ENCODE results near the gene PAH.

PAH gene

GRCh38 chr12:102902093-102902492 lies 15.0 kb downstream of the PAH start:
- no peak overlapping the region for H4K8ac ChIP-seq (ENCODE audit: low read depth, low read length)
- H2BK12ac ChIP-seq (ENCODE audit: low read length): no peak overlapping the region
- H3K4me3 ChIP-seq (ENCODE audit: low read length in 2 of 2): no peak overlapping the region
- no peak overlapping the region for H3K4ac ChIP-seq (ENCODE audit: low read length)
- no peak overlapping the region for H2BK120ac ChIP-seq (ENCODE audit: low read depth, low read length)
- no peak overlapping the region for H2AK5ac ChIP-seq (ENCODE audit: low read depth, low read length)
- H3K23ac ChIP-seq (ENCODE audit: low read depth, low read length, poor library complexity): no peak overlapping the region
- H2BK15ac ChIP-seq (ENCODE audit: low read length): no peak overlapping the region
- H3K79me1 ChIP-seq (ENCODE audit: low read depth, low read length): no peaks in the 10 kb centered on the region
- DNase-seq (ENCODE audit: low spot score): no peak
- H3K4me2 ChIP-seq (ENCODE audit: insufficient read depth, low read length, poor library complexity, severe bottlenecking): no peak overlapping the region
- no peak overlapping the region for H3K14ac ChIP-seq (ENCODE audit: low read length)
- H3K9me3 ChIP-seq (replicated peaks in 1 of 2; ENCODE audit: control insufficient read depth in 2 of 2, insufficient read depth in 1 of 2, low read depth in 1 of 2, low read length in 2 of 2): no peaks in the 10 kb centered on the region
- no peaks in the 10 kb centered on the region for H3K27me3 ChIP-seq (ENCODE audit: control insufficient read depth in 3 of 3, insufficient read depth in 3 of 3, low read depth in 1 of 3, low read length in 3 of 3)
- no peak overlapping the region for H3K18ac ChIP-seq (ENCODE audit: low read length)
- no peak overlapping the region for H3K27ac ChIP-seq (replicated peaks; ENCODE audit: low read length)
- no peak overlapping the region for H2BK5ac ChIP-seq (ENCODE audit: low read length)
- no peak overlapping the region for H2AFZ ChIP-seq (ENCODE audit: low read length)
- WGBS, 2 donors (ENCODE audit: extremely low coverage in 2 of 2, insufficient read length in 2 of 2, insufficient replicate concordance in 1 of 2): no CpG with 5 or more reads among the region's 3 CpGs
- no peaks in the 10 kb centered on the region for H3K36me3 ChIP-seq (replicated peaks in 1 of 2; ENCODE audit: control insufficient read depth in 2 of 2, insufficient read depth in 2 of 2, low read length in 2 of 2)
- H4K91ac ChIP-seq (ENCODE audit: low read depth, low read length, poor library complexity): no peak overlapping the region
- no peaks in the 10 kb centered on the region for H3K4me1 ChIP-seq (ENCODE audit: control insufficient read depth in 2 of 2, insufficient read depth in 1 of 2, low read depth in 1 of 2, low read length in 2 of 2)
- no peak overlapping the region for H3K9ac ChIP-seq (ENCODE audit: low read depth, low read length, poor library complexity)

- Histone ChIP-seq H2BK15ac (ENCODE audit: low read length) (no peak overlapping the region), H3K79me1 (ENCODE audit: low read depth, low read length) (no peaks in the 10 kb centered on the region), H2AFZ (ENCODE audit: low read length) (no peak overlapping the region), H2BK12ac (ENCODE audit: low read length) (no peak overlapping the region), H3K27me3 (ENCODE audit: control insufficient read depth in 3 of 3, insufficient read depth in 3 of 3, low read depth in 1 of 3, low read length in 3 of 3) (no peaks in the 10 kb centered on the region), H3K4me1 (ENCODE audit: control insufficient read depth in 2 of 2, insufficient read depth in 1 of 2, low read depth in 1 of 2, low read length in 2 of 2) (no peaks in the 10 kb centered on the region), H3K4me3 (ENCODE audit: low read length in 2 of 2) (no peak overlapping the region), H2AK5ac (ENCODE audit: low read depth, low read length) (no peak overlapping the region), H3K4me2 (ENCODE audit: insufficient read depth, low read length, poor library complexity, severe bottlenecking) (no peak overlapping the region), H3K36me3 (replicated peaks in 1 of 2; ENCODE audit: control insufficient read depth in 2 of 2, insufficient read depth in 2 of 2, low read length in 2 of 2) (no peaks in the 10 kb centered on the region), H2BK120ac (ENCODE audit: low read depth, low read length) (no peak overlapping the region), H3K4ac (ENCODE audit: low read length) (no peak overlapping the region), H3K18ac (ENCODE audit: low read length) (no peak overlapping the region), H4K91ac (ENCODE audit: low read depth, low read length, poor library complexity) (no peak overlapping the region), H4K8ac (ENCODE audit: low read depth, low read length) (no peak overlapping the region), H3K9me3 (replicated peaks in 1 of 2; ENCODE audit: control insufficient read depth in 2 of 2, insufficient read depth in 1 of 2, low read depth in 1 of 2, low read length in 2 of 2) (no peaks in the 10 kb centered on the region), H3K27ac (replicated peaks; ENCODE audit: low read length) (no peak overlapping the region), H3K9ac (ENCODE audit: low read depth, low read length, poor library complexity) (no peak overlapping the region), H2BK5ac (ENCODE audit: low read length) (no peak overlapping the region), H3K23ac (ENCODE audit: low read depth, low read length, poor library complexity) (no peak overlapping the region), H3K14ac (ENCODE audit: low read length) (no peak overlapping the region)
- 100% methylated on average over 1 of the region's 2 CpGs; no CpG with 5 or more reads in 1 of the 2 donors for WGBS, 2 donors (ENCODE audit: extremely low coverage in 2 of 2, insufficient read length in 2 of 2, insufficient replicate concordance in 1 of 2)
- no peak for DNase-seq (ENCODE audit: low spot score)
These were observed 16.7 kb downstream of the PAH start for GRCh38 chr12:102900389-102900788.

- WGBS, 2 donors (ENCODE audit: extremely low coverage in 2 of 2, insufficient read length in 2 of 2, insufficient replicate concordance in 1 of 2): no CpG with 5 or more reads among the region's 1 CpG
These were observed 21.0 kb downstream of the PAH start for GRCh38 chr12:102896067-102896466.

GRCh38 chr12:102891756-102892155 lies 25.3 kb downstream of the PAH start:
- no peaks in the 10 kb centered on the region for H3K9me3 ChIP-seq (replicated peaks in 1 of 2; ENCODE audit: control insufficient read depth in 2 of 2, insufficient read depth in 1 of 2, low read depth in 1 of 2, low read length in 2 of 2)
- H3K4me3 ChIP-seq (ENCODE audit: low read length in 2 of 2): no peak overlapping the region
- no peak overlapping the region for H3K9ac ChIP-seq (ENCODE audit: low read depth, low read length, poor library complexity)
- no peak overlapping the region for H2BK120ac ChIP-seq (ENCODE audit: low read depth, low read length)
- no peak overlapping the region for H2BK12ac ChIP-seq (ENCODE audit: low read length)
- H2BK15ac ChIP-seq (ENCODE audit: low read length): no peak overlapping the region
- no peak overlapping the region for H3K14ac ChIP-seq (ENCODE audit: low read length)
- no peak overlapping the region for H2BK5ac ChIP-seq (ENCODE audit: low read length)
- no peak overlapping the region for H4K8ac ChIP-seq (ENCODE audit: low read depth, low read length)
- WGBS, 2 donors (ENCODE audit: extremely low coverage in 2 of 2, insufficient read length in 2 of 2, insufficient replicate concordance in 1 of 2): no CpG with 5 or more reads among the region's 2 CpGs
- H3K4ac ChIP-seq (ENCODE audit: low read length): no peak overlapping the region
- DNase-seq (ENCODE audit: low spot score): peak; percentile 64
- no peak overlapping the region for H3K23ac ChIP-seq (ENCODE audit: low read depth, low read length, poor library complexity)
- H3K18ac ChIP-seq (ENCODE audit: low read length): no peak overlapping the region
- H4K91ac ChIP-seq (ENCODE audit: low read depth, low read length, poor library complexity): no peak overlapping the region
- no peaks in the 10 kb centered on the region for H3K79me1 ChIP-seq (ENCODE audit: low read depth, low read length)
- no peak overlapping the region for H3K4me2 ChIP-seq (ENCODE audit: insufficient read depth, low read length, poor library complexity, severe bottlenecking)
- H2AFZ ChIP-seq (ENCODE audit: low read length): no peak overlapping the region
- no peaks in the 10 kb centered on the region for H3K36me3 ChIP-seq (replicated peaks in 1 of 2; ENCODE audit: control insufficient read depth in 2 of 2, insufficient read depth in 2 of 2, low read length in 2 of 2)
- no peak overlapping the region for H2AK5ac ChIP-seq (ENCODE audit: low read depth, low read length)
- H3K27me3 ChIP-seq (ENCODE audit: control insufficient read depth in 3 of 3, insufficient read depth in 3 of 3, low read depth in 1 of 3, low read length in 3 of 3): peaks cover 0 to 2% (median 0%) of the 10 kb centered on the region in 3 experiments
- H3K4me1 ChIP-seq (ENCODE audit: control insufficient read depth in 2 of 2, insufficient read depth in 1 of 2, low read depth in 1 of 2, low read length in 2 of 2): peaks cover 0 to 23% of the 10 kb centered on the region in 2 donors
- peak overlapping the region; percentile 83 for H3K27ac ChIP-seq (replicated peaks; ENCODE audit: low read length)

More at GRCh38 chr12:102896067-102896466, 21.0 kb downstream of the PAH start:
- Histone ChIP-seq H3K9me3 (replicated peaks in 1 of 2; ENCODE audit: control insufficient read depth in 2 of 2, insufficient read depth in 1 of 2, low read depth in 1 of 2, low read length in 2 of 2) (no peaks in the 10 kb centered on the region), H3K18ac (ENCODE audit: low read length) (no peak overlapping the region), H2BK15ac (ENCODE audit: low read length) (no peak overlapping the region), H3K4me3 (ENCODE audit: low read length in 2 of 2) (no peak overlapping the region), H2BK12ac (ENCODE audit: low read length) (no peak overlapping the region), H4K91ac (ENCODE audit: low read depth, low read length, poor library complexity) (no peak overlapping the region), H3K4me2 (ENCODE audit: insufficient read depth, low read length, poor library complexity, severe bottlenecking) (no peak overlapping the region), H3K36me3 (replicated peaks in 1 of 2; ENCODE audit: control insufficient read depth in 2 of 2, insufficient read depth in 2 of 2, low read length in 2 of 2) (no peaks in the 10 kb centered on the region), H2AK5ac (ENCODE audit: low read depth, low read length) (no peak overlapping the region), H2AFZ (ENCODE audit: low read length) (no peak overlapping the region), H3K79me1 (ENCODE audit: low read depth, low read length) (no peaks in the 10 kb centered on the region), H2BK120ac (ENCODE audit: low read depth, low read length) (no peak overlapping the region), H2BK5ac (ENCODE audit: low read length) (no peak overlapping the region), H3K23ac (ENCODE audit: low read depth, low read length, poor library complexity) (no peak overlapping the region), H3K27me3 (ENCODE audit: control insufficient read depth in 3 of 3, insufficient read depth in 3 of 3, low read depth in 1 of 3, low read length in 3 of 3) (no peaks in the 10 kb centered on the region), H3K14ac (ENCODE audit: low read length) (no peak overlapping the region), H3K27ac (replicated peaks; ENCODE audit: low read length) (no peak overlapping the region), H3K4me1 (ENCODE audit: control insufficient read depth in 2 of 2, insufficient read depth in 1 of 2, low read depth in 1 of 2, low read length in 2 of 2) (peaks cover 0 to 7% of the 10 kb centered on the region in 2 donors), H3K4ac (ENCODE audit: low read length) (no peak overlapping the region), H4K8ac (ENCODE audit: low read depth, low read length) (no peak overlapping the region), H3K9ac (ENCODE audit: low read depth, low read length, poor library complexity) (no peak overlapping the region)
- no peak for DNase-seq (ENCODE audit: low spot score)

Measured in neuronal stem cell (in vitro differentiated cells).